Stimulated activated CD8-positive, alpha-beta memory T cell treated with anti-CD3 and anti-CD28 coated beads, Interleukin-12 subunit alpha, Interleukin-12 subunit beta, amount 100 ng/mL, for 24 hours (primary cell): ENCODE measurements around the gene CRACDL.
"Not testable (repeated sequence)": the region's sequence is repeated elsewhere in the genome, so short reads cannot be mapped to it uniquely, and the experiment has no call there.

Experiments used
- DNase-seq: peaks from one replicate; pipeline ENCODE4 v3.0.0-alpha.2; 2020; ENCODE audit errors: extremely low read depth

The CRACDL gene

GRCh38 chr2:98776136-98776535, 159.9 kb downstream of the CRACDL start:
- DNase-seq = no peak

GRCh38 chr2:98775146-98775986, 160.7 kb downstream of the CRACDL start:
- DNase-seq = no peak

GRCh38 chr2:98773907-98774306, 162.1 kb downstream of the CRACDL start:
- no peak for DNase-seq

- no peak for DNase-seq
Observed at GRCh38 chr2:98773169-98773568, 162.9 kb downstream of the CRACDL start.

- DNase-seq = no peak
Observed at GRCh38 chr2:98772536-98772935, 163.5 kb downstream of the CRACDL start.

GRCh38 chr2:98771721-98772524, 164.1 kb downstream of the CRACDL start:
- DNase-seq = no peak

GRCh38 chr2:98771264-98771663, 164.8 kb downstream of the CRACDL start:
- no peak for DNase-seq

GRCh38 chr2:98769784-98770183, 166.2 kb downstream of the CRACDL start:
- no peak for DNase-seq

GRCh38 chr2:98769114-98769476, 166.9 kb downstream of the CRACDL start:
- DNase-seq = no peak

GRCh38 chr2:98768384-98769113, 167.5 kb downstream of the CRACDL start:
- DNase-seq = no peak

GRCh38 chr2:98764499-98764898, 171.5 kb downstream of the CRACDL start:
- no peak for DNase-seq

- no peak for DNase-seq
Observed at GRCh38 chr2:98763209-98763951, 172.6 kb downstream of the CRACDL start.

GRCh38 chr2:98761909-98762308, 174.1 kb downstream of the CRACDL start:
- DNase-seq = no peak

- DNase-seq = no peak
Observed at GRCh38 chr2:98761267-98761781, 174.7 kb downstream of the CRACDL start.

- DNase-seq = no peak
Observed at GRCh38 chr2:98759827-98760625, 176.0 kb downstream of the CRACDL start.

GRCh38 chr2:98759338-98759737, 176.7 kb downstream of the CRACDL start:
- DNase-seq = no peak

- DNase-seq = no peak
Observed at GRCh38 chr2:98757904-98758421, 178.1 kb downstream of the CRACDL start.

GRCh38 chr2:98753801-98754200, 182.2 kb downstream of the CRACDL start:
- no peak for DNase-seq

GRCh38 chr2:98752711-98753110, 183.3 kb downstream of the CRACDL start:
- not testable (repeated sequence) for DNase-seq

- no peak for DNase-seq
Observed at GRCh38 chr2:98751748-98752147, 184.3 kb downstream of the CRACDL start.
